ENCODE measurements around the gene CALY.
A peak's percentile ranks its signal among the peaks of the same experiment; 100 is the strongest.

CALY gene

GRCh38 chr10:133332936-133333699 lies 3.6 kb downstream of the CALY start:
- DNase-seq (ENCODE audit: extremely low spot score): no peak
- ChIA-PET POLR2A (interaction anchor here (0.6 kb wide), 1 partner anchor 875 kb away, joined by 3 read pairs; no protein-coding TSS in a partner anchor), CTCF (no interaction called here)
- TF ChIP-seq FOXM1 (IDR thresholded peaks at IDR 0.05; ENCODE audit: borderline replicate concordance) (no peak), HDGF (IDR thresholded peaks at IDR 0.05; ENCODE audit: borderline replicate concordance) (no peak), PKNOX1 (IDR thresholded peaks at IDR 0.05) (no peak), L3MBTL2 (conservative IDR thresholded peaks at IDR 0.05) (no peak), ZNF384 (IDR thresholded peaks at IDR 0.05) (no peak), FOXK2 (IDR thresholded peaks at IDR 0.05) (no peak), SP1 (IDR thresholded peaks at IDR 0.05) (no peak), NFRKB (IDR thresholded peaks at IDR 0.05) (no peak), LEF1 (IDR thresholded peaks at IDR 0.05; ENCODE audit: borderline replicate concordance) (no peak), ARNT (IDR thresholded peaks at IDR 0.05) (no peak), SUZ12 (IDR thresholded peaks at IDR 0.05) (no peak), CTBP1 (IDR thresholded peaks at IDR 0.05; ENCODE audit: borderline replicate concordance) (no peak), ELF4 (IDR thresholded peaks at IDR 0.05) (no peak), FOXA1 (IDR thresholded peaks at IDR 0.05) (no peak), BHLHE40 (IDR thresholded peaks at IDR 0.05; ENCODE audit: borderline replicate concordance) (no peak)

GRCh38 chr10:133329491-133330202 lies 7.0 kb downstream of the CALY start:
- no peak for TF ChIP-seq PKNOX1 (IDR thresholded peaks at IDR 0.05)
- TF ChIP-seq LEF1 (IDR thresholded peaks at IDR 0.05; ENCODE audit: borderline replicate concordance): no peak
- TF ChIP-seq ELF4 (IDR thresholded peaks at IDR 0.05): no peak
- no peak for TF ChIP-seq FOXK2 (IDR thresholded peaks at IDR 0.05)
- peak; percentile 17; the same call in 1 of the 2 replicates for TF ChIP-seq CTBP1 (IDR thresholded peaks at IDR 0.05; ENCODE audit: borderline replicate concordance)
- TF ChIP-seq TARDBP (IDR thresholded peaks at IDR 0.05): no peak
- no peak for TF ChIP-seq HDGF (IDR thresholded peaks at IDR 0.05; ENCODE audit: borderline replicate concordance)
- TF ChIP-seq ARNT (IDR thresholded peaks at IDR 0.05): no peak; the same call in 1 of the 2 replicates
- no peak for TF ChIP-seq FOXA1 (IDR thresholded peaks at IDR 0.05)
- TF ChIP-seq NFRKB (IDR thresholded peaks at IDR 0.05): no peak
- TF ChIP-seq FOXM1 (IDR thresholded peaks at IDR 0.05; ENCODE audit: borderline replicate concordance): peak; percentile 45; the same call in 1 of the 2 replicates
- no peak for TF ChIP-seq BHLHE40 (IDR thresholded peaks at IDR 0.05; ENCODE audit: borderline replicate concordance)
- no peak for TF ChIP-seq ZNF384 (IDR thresholded peaks at IDR 0.05)
- peak; percentile 92 for DNase-seq (ENCODE audit: extremely low spot score)
- ChIA-PET POLR2A (interaction anchor here (1.2 to 2.1 kb wide), 3 partner anchors 22 to 65 kb away, joined by 3 to 6 read pairs (median 3); partner anchors contain the start of genes ECHS1 and MTG1), CTCF (interaction anchor here (0.7 to 1.6 kb wide), 12 partner anchors 9 to 168 kb away, joined by 3 to 7 read pairs (median 4); no protein-coding TSS in a partner anchor)

- POLR2A ChIA-PET: interaction anchor here (0.8 to 2.1 kb wide), 6 partner anchors 21 to 66 kb away, joined by 3 to 6 read pairs (median 4); partner anchors contain the start of genes ECHS1, FUOM and MTG1
- TF ChIP-seq FOXM1 (IDR thresholded peaks at IDR 0.05; ENCODE audit: borderline replicate concordance): no peak
- no peak for TF ChIP-seq TARDBP (IDR thresholded peaks at IDR 0.05)
- no peak for TF ChIP-seq LEF1 (IDR thresholded peaks at IDR 0.05; ENCODE audit: borderline replicate concordance)
- TF ChIP-seq FOXK2 (IDR thresholded peaks at IDR 0.05): no peak
- CTCF ChIA-PET: interaction anchor here (0.6 to 1.8 kb wide), 14 partner anchors 8 to 192 kb away, joined by 3 to 7 read pairs (median 3); no protein-coding TSS in a partner anchor
These were observed 8.0 kb downstream of the CALY start for GRCh38 chr10:133328358-133329343.

GRCh38 chr10:133327651-133328357 lies 8.9 kb downstream of the CALY start:
- ChIA-PET POLR2A (interaction anchor here (0.8 to 2.1 kb wide), 5 partner anchors 25 to 50 kb away, joined by 3 to 6 read pairs (median 5); partner anchors contain the start of genes ECHS1 and FUOM), CTCF (interaction anchor here (1.2 to 1.8 kb wide), 3 partner anchors 9 to 193 kb away, joined by 3 to 7 read pairs (median 3); no protein-coding TSS in a partner anchor)
- no peak for DNase-seq (ENCODE audit: extremely low spot score)
- TF ChIP-seq BHLHE40 (IDR thresholded peaks at IDR 0.05; ENCODE audit: borderline replicate concordance) (no peak), TARDBP (IDR thresholded peaks at IDR 0.05) (no peak), CTBP1 (IDR thresholded peaks at IDR 0.05; ENCODE audit: borderline replicate concordance) (no peak), NFRKB (IDR thresholded peaks at IDR 0.05) (no peak), FOXK2 (IDR thresholded peaks at IDR 0.05) (no peak), FOXA1 (IDR thresholded peaks at IDR 0.05) (no peak), HDGF (IDR thresholded peaks at IDR 0.05; ENCODE audit: borderline replicate concordance) (no peak), ELF4 (IDR thresholded peaks at IDR 0.05) (no peak), SP1 (IDR thresholded peaks at IDR 0.05) (no peak), SUZ12 (IDR thresholded peaks at IDR 0.05) (no peak)

More at GRCh38 chr10:133328358-133329343, 8.0 kb downstream of the CALY start:
- no peak for DNase-seq (ENCODE audit: extremely low spot score)
